ENCODE results near the gene PPP4C.

PPP4C gene

DNA sequence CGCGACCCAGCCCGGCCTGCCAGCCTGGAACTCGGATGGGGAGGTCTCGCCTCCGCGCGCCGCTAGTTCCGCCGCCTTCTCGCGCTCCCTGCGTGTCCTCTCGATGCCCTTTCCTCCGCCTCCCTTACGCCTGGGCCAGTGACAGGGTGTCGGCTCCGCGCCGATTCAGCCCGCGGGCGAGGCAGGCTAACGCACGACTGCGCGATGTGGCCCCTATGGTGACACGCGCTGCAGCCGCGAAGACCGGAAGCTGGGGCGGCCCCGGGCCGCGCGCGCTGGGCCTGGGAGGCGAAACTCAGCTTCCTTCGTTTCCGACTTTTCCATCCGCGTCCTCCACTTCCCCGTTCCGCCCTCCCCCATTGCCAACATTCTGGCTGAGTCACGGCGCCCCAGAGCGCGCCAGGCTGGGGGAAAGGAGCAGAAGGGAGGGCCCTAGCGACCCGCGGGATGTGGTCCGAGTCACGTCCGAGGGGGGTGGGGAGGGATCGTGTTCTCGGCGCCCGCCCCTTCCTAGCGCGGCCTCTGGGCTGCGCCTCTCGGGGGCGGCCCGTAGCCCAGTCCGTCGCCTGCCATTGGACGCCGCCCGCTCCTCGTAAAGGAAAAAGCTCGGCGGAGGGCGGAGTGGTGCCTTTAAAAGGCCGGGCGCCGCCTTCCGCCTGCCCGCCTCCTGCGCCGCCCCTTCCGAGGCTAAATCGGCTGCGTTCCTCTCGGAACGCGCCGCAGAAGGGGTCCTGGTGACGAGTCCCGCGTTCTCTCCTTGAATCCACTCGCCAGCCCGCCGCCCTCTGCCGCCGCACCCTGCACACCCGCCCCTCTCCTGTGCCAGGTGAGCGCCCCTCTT is 10.5 kb upstream of the PPP4C start, which contains the start of gene ALDOA:
Gene ALDOA, plus strand, starts transcription at position 659 of the 841 bp plus-strand sequence. CDS start 1,138 bp downstream, outside the sequence.
- Mint-ChIP-seq H3K36me3 (ENCODE audit: low read depth) (peaks cover 43% of the 10 kb centered on the region), H3K27ac (peak within 1 kb of the TSS; percentile 99), H3K4me3 (peak within 1 kb of the TSS; percentile 100), H3K9me3 (no peaks in the 10 kb centered on the region), H3K4me1 (ENCODE audit: low read depth) (peaks cover 29% of the 10 kb centered on the region), H3K27me3 (ENCODE audit: low read depth) (no peaks in the 10 kb centered on the region)
- DNase-seq (ENCODE audit: low spot score): peak; percentile 98

- Mint-ChIP-seq H3K4me3 (peak overlapping the region; percentile 100), H3K36me3 (ENCODE audit: low read depth) (peaks cover 50% of the 10 kb centered on the region), H3K4me1 (ENCODE audit: low read depth) (peaks cover 29% of the 10 kb centered on the region), H3K27me3 (ENCODE audit: low read depth) (no peaks in the 10 kb centered on the region), H3K27ac (peak overlapping the region; percentile 99), H3K9me3 (no peaks in the 10 kb centered on the region)
- no peak for DNase-seq (ENCODE audit: low spot score)
Observed at GRCh38 chr16:30065943-30066760, 9.6 kb upstream of the PPP4C start.

DNA sequence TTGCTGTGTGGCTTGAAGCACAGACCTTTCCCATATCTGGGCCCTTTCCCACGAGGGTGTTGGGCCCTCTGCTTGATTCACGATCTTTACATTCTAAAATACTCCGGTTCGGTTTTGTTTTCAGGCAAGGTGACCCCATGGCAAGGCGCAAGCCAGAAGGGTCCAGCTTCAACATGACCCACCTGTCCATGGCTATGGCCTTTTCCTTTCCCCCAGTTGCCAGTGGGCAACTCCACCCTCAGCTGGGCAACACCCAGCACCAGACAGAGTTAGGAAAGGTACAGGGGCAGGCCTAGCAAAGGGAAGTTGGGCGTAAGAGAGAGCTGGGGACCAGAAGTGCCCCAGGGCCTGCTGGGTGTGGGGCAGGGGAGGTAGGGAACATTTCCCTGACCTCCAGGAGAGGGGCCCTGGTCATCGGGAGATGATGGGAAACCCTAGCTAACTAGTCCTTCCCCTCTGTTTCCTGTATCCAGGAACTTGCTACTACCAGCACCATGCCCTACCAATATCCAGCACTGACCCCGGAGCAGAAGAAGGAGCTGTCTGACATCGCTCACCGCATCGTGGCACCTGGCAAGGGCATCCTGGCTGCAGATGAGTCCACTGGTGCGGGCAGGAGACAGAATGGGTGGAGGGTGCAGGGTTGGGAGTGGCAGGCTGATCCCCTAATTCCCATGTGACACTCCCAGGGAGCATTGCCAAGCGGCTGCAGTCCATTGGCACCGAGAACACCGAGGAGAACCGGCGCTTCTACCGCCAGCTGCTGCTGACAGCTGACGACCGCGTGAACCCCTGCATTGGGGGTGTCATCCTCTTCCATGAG is 8.8 kb upstream of the PPP4C start:
- no peaks in the 10 kb centered on the region for H3K9me3 Mint-ChIP-seq
- H3K27ac Mint-ChIP-seq: peak overlapping the region; percentile 99
- DNase-seq (ENCODE audit: low spot score): no peak

GRCh38 chr16:30067584-30067916 is 8.2 kb upstream of the PPP4C start:
- Mint-ChIP-seq H3K27ac (peak overlapping the region; percentile 99), H3K4me1 (ENCODE audit: low read depth) (peaks cover 29% of the 10 kb centered on the region), H3K36me3 (ENCODE audit: low read depth) (peaks cover 59% of the 10 kb centered on the region), H3K4me3 (peak overlapping the region; percentile 100), H3K27me3 (ENCODE audit: low read depth) (no peaks in the 10 kb centered on the region), H3K9me3 (no peaks in the 10 kb centered on the region)
- DNase-seq (ENCODE audit: low spot score): no peak

More for the DNA sequence above, 8.8 kb upstream of the PPP4C start:
- H3K4me1 Mint-ChIP-seq (ENCODE audit: low read depth): peaks cover 29% of the 10 kb centered on the region
- H3K4me3 Mint-ChIP-seq: peak overlapping the region; percentile 100
- no peaks in the 10 kb centered on the region for H3K27me3 Mint-ChIP-seq (ENCODE audit: low read depth)
- peaks cover 56% of the 10 kb centered on the region for H3K36me3 Mint-ChIP-seq (ENCODE audit: low read depth)

DNA sequence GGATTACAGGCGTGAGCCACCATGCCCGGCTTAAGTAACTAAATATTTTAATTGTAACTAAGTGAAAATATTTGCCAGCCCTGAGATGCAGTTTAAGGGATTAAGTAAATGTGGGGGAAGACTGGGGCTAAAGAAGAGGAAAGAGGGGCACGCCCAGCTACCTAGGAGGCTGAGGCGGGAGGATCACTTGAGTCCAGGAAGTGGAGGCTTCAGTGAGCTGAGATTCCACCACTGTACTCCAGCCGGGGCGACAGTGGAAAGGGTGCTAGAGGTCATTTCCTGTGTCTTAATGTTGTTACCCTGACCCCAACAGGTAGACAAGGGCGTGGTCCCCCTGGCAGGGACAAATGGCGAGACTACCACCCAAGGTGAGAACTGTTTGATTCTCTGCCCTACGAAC is 7.5 kb upstream of the PPP4C start:
- Mint-ChIP-seq H3K9me3 (no peaks in the 10 kb centered on the region), H3K4me1 (ENCODE audit: low read depth) (peaks cover 29% of the 10 kb centered on the region), H3K27me3 (ENCODE audit: low read depth) (no peaks in the 10 kb centered on the region), H3K4me3 (peak overlapping the region; percentile 73), H3K36me3 (ENCODE audit: low read depth) (peaks cover 59% of the 10 kb centered on the region), H3K27ac (peak overlapping the region; percentile 82)
- no peak for DNase-seq (ENCODE audit: low spot score)

DNA sequence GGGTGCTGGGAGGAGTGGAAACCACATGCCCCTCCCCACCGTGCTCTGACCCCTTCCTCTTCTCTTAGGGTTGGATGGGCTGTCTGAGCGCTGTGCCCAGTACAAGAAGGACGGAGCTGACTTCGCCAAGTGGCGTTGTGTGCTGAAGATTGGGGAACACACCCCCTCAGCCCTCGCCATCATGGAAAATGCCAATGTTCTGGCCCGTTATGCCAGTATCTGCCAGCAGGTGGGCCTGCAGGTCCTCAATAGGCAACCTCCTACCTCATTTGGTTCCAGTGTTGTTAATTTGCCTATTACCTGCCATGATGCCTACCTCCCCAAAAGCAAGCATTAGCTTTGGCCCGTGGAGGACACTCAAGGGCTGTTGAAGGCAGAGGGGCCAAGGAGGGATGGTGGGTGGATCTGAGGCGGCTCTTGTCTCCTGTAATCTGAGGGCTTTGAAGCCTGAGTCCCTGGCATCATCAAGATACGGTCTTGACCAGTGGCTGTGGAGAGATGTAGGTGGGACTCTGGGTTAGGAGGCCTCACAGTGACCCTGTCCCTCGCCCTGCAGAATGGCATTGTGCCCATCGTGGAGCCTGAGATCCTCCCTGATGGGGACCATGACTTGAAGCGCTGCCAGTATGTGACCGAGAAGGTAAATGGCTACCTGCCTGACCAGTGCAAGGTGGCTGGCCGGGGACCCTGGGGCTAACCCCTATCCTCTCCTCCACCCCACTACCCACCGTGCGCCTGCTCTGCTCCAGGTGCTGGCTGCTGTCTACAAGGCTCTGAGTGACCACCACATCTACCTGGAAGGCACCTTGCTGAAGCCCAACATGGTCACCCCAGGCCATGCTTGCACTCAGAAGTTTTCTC is 6.8 kb upstream of the PPP4C start:
- Mint-ChIP-seq H3K4me3 (peak overlapping the region; percentile 73), H3K27me3 (ENCODE audit: low read depth) (no peaks in the 10 kb centered on the region), H3K9me3 (no peaks in the 10 kb centered on the region), H3K27ac (peak overlapping the region; percentile 82), H3K36me3 (ENCODE audit: low read depth) (peaks cover 62% of the 10 kb centered on the region), H3K4me1 (ENCODE audit: low read depth) (peaks cover 28% of the 10 kb centered on the region)
- DNase-seq (ENCODE audit: low spot score): peak; percentile 47

DNA sequence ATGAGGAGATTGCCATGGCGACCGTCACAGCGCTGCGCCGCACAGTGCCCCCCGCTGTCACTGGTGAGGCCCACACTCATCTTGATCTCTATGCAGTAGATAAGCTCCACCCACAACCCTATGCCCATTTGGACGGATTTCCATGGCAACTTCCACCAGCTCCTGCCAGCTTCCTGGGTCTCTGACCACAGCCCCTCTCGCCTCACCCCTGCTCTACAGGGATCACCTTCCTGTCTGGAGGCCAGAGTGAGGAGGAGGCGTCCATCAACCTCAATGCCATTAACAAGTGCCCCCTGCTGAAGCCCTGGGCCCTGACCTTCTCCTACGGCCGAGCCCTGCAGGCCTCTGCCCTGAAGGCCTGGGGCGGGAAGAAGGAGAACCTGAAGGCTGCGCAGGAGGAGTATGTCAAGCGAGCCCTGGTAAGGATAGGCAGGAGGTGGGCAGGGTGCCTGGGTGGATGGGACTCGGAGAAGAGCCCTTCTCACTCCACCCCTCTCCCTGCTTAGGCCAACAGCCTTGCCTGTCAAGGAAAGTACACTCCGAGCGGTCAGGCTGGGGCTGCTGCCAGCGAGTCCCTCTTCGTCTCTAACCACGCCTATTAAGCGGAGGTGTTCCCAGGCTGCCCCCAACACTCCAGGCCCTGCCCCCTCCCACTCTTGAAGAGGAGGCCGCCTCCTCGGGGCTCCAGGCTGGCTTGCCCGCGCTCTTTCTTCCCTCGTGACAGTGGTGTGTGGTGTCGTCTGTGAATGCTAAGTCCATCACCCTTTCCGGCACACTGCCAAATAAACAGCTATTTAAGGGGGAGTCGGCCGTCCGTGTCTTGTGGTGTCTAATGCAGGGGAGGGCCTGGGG is 6.0 kb upstream of the PPP4C start:
- H3K4me3 Mint-ChIP-seq: peak overlapping the region; percentile 38
- DNase-seq (ENCODE audit: low spot score): no peak
- peak overlapping the region; percentile 62 for H3K27ac Mint-ChIP-seq
- peaks cover 28% of the 10 kb centered on the region for H3K4me1 Mint-ChIP-seq (ENCODE audit: low read depth)
- no peaks in the 10 kb centered on the region for H3K27me3 Mint-ChIP-seq (ENCODE audit: low read depth)
- no peaks in the 10 kb centered on the region for H3K9me3 Mint-ChIP-seq
- peaks cover 61% of the 10 kb centered on the region for H3K36me3 Mint-ChIP-seq (ENCODE audit: low read depth)

DNA sequence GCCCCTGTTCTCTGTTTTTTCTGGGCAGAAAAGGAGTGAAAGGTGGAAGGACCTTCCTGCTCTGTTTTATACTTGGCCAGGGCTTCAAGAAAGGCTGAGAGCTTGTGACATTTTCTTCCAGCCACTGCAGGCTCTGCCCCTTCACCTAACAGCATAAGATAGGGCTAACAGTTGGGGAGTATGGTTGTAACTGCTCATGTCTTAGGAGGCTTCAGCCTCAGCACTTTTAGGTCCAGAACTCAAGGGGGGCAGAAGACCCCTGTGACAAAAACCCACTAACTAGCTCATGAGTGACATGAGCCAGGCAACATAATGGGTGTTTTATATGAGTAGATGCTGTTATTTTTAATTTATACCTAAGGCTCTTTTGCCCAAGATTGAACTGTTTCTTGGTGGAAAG is 5.3 kb upstream of the PPP4C start:
- Mint-ChIP-seq H3K4me1 (ENCODE audit: low read depth) (peaks cover 31% of the 10 kb centered on the region), H3K27ac (peak overlapping the region; percentile 62), H3K36me3 (ENCODE audit: low read depth) (peaks cover 61% of the 10 kb centered on the region), H3K4me3 (peak overlapping the region; percentile 18), H3K27me3 (ENCODE audit: low read depth) (no peaks in the 10 kb centered on the region), H3K9me3 (no peaks in the 10 kb centered on the region)
- DNase-seq (ENCODE audit: low spot score): no peak

- Mint-ChIP-seq H3K4me3 (peak overlapping the region; percentile 93), H3K36me3 (ENCODE audit: low read depth) (peaks cover 44% of the 10 kb centered on the region), H3K9me3 (no peaks in the 10 kb centered on the region), H3K27me3 (ENCODE audit: low read depth) (no peaks in the 10 kb centered on the region), H3K27ac (peak overlapping the region; percentile 82), H3K4me1 (ENCODE audit: low read depth) (peaks cover 24% of the 10 kb centered on the region)
- DNase-seq (ENCODE audit: low spot score): no peak
Observed at GRCh38 chr16:30076276-30076791, 540 bp downstream of the PPP4C start.

- no peak for DNase-seq (ENCODE audit: low spot score)
- peaks cover 24% of the 10 kb centered on the region for H3K4me1 Mint-ChIP-seq (ENCODE audit: low read depth)
- H3K9me3 Mint-ChIP-seq: no peaks in the 10 kb centered on the region
- H3K36me3 Mint-ChIP-seq (ENCODE audit: low read depth): peaks cover 43% of the 10 kb centered on the region
- H3K27ac Mint-ChIP-seq: peak overlapping the region; percentile 62
- peak overlapping the region; percentile 93 for H3K4me3 Mint-ChIP-seq
- no peaks in the 10 kb centered on the region for H3K27me3 Mint-ChIP-seq (ENCODE audit: low read depth)
Observed at GRCh38 chr16:30077656-30078055, 1.9 kb downstream of the PPP4C start.

DNA sequence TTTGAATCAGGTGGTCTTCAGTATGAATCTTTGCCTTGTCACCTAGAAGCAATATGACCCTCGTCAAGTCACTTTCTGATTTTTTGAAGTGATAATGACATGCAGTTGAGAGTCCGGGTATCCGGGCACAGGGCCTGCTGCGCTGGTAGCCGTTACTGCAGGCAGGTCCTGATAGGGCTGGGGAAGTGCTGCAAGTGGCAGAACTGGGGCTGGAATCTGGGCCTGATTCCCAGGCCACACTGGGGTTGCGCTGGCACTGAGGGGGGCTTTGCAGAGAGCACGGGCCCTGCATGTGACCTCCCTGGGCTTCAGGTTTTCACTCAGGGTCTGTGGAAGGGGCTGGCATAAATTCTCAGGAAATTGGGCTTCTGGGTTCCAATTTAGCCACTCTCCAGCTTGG is 3.0 kb downstream of the PPP4C start:
- no peaks in the 10 kb centered on the region for H3K27me3 Mint-ChIP-seq (ENCODE audit: low read depth)
- H3K4me3 Mint-ChIP-seq: no peak overlapping the region
- H3K9me3 Mint-ChIP-seq: no peaks in the 10 kb centered on the region
- DNase-seq (ENCODE audit: low spot score): no peak
- peaks cover 24% of the 10 kb centered on the region for H3K4me1 Mint-ChIP-seq (ENCODE audit: low read depth)
- H3K36me3 Mint-ChIP-seq (ENCODE audit: low read depth): peaks cover 46% of the 10 kb centered on the region
- no peak overlapping the region for H3K27ac Mint-ChIP-seq

- DNase-seq (ENCODE audit: low spot score): no peak
- Mint-ChIP-seq H3K9me3 (no peaks in the 10 kb centered on the region), H3K4me3 (no peak overlapping the region), H3K27ac (no peak overlapping the region), H3K27me3 (ENCODE audit: low read depth) (no peaks in the 10 kb centered on the region), H3K4me1 (ENCODE audit: low read depth) (peaks cover 24% of the 10 kb centered on the region), H3K36me3 (ENCODE audit: low read depth) (peaks cover 50% of the 10 kb centered on the region)
Observed at GRCh38 chr16:30079480-30079879, 3.7 kb downstream of the PPP4C start.
